HEK293 (cell line): ENCODE data around the gene BRCA1.
A peak's percentile ranks its signal among the peaks of the same experiment; 100 is the strongest.

Experiments used
- FEZF1 ChIP-seq: fragments of 450-650 bp; formaldehyde crosslinking; IDR thresholded peaks from 2 replicates; pipeline ENCODE4 v1.5.1; 2016; ENCODE audit warnings: missing biosample characterization, missing genetic modification characterization
- GLI2 ChIP-seq: fragments of 450-650 bp; formaldehyde crosslinking; IDR thresholded peaks from 2 replicates; pipeline ENCODE4; 2017; ENCODE audit warnings: missing biosample characterization, missing genetic modification characterization, low read depth, borderline replicate concordance
- HOXA7 ChIP-seq: sonication (generic); formaldehyde crosslinking; IDR thresholded peaks from 2 replicates; pipeline ENCODE4 v1.8.1; 2022; ENCODE audit warnings: missing genetic modification reagents, borderline replicate concordance
- HOXC10 ChIP-seq: sonication (generic); formaldehyde crosslinking; IDR thresholded peaks from 2 replicates; pipeline ENCODE4 v1.8.1; 2023; ENCODE audit warnings: mild to moderate bottlenecking, missing genetic modification reagents
- KLF10 ChIP-seq: fragments of 450-650 bp; IDR thresholded peaks from 2 replicates; pipeline ENCODE4 v1.5.1; 2018; ENCODE audit warnings: missing biosample characterization, mild to moderate bottlenecking, missing genetic modification characterization
- KLF8 ChIP-seq: fragments of 450-650 bp; formaldehyde crosslinking; IDR thresholded peaks from 2 replicates; pipeline ENCODE4 v1.5.1; 2016; ENCODE audit warnings: missing biosample characterization, missing genetic modification characterization
- SALL2 ChIP-seq: fragments of 450-650 bp; formaldehyde crosslinking; IDR thresholded peaks from 2 replicates; pipeline ENCODE4 v1.5.0; 2017; ENCODE audit warnings: missing biosample characterization, mild to moderate bottlenecking, missing genetic modification characterization, borderline replicate concordance
- SP3 ChIP-seq: fragments of 450-650 bp; formaldehyde crosslinking; IDR thresholded peaks from 2 replicates; pipeline ENCODE4 v1.5.1; 2016; ENCODE audit warnings: missing biosample characterization, missing genetic modification characterization
- TRIM28 ChIP-seq: IDR thresholded peaks from 2 replicates; pipeline ENCODE4 v1.6.1; 2011; ENCODE audit warnings: low read length, control low read depth, borderline replicate concordance
- YY1 ChIP-seq: fragments of 450-650 bp; formaldehyde crosslinking; IDR thresholded peaks from 2 replicates; pipeline ENCODE4 v1.5.1; 2018; ENCODE audit warnings: missing biosample characterization, missing genetic modification characterization
- YY2 ChIP-seq: fragments of 450-650 bp; formaldehyde crosslinking; IDR thresholded peaks from 2 replicates; pipeline ENCODE4 v1.5.1; 2016; ENCODE audit warnings: missing biosample characterization, missing genetic modification characterization
- ZBTB20 ChIP-seq: fragments of 450-650 bp; formaldehyde crosslinking; IDR thresholded peaks from 2 replicates; pipeline ENCODE4 v1.5.1; 2016; ENCODE audit warnings: missing biosample characterization, missing genetic modification characterization
- ZNF10 ChIP-seq: fragments of 450-650 bp; formaldehyde crosslinking; IDR thresholded peaks from 2 replicates; pipeline ENCODE4 v1.5.1; 2017; ENCODE audit warnings: missing biosample characterization, missing genetic modification characterization
- ZNF114 ChIP-seq: fragments of 450-650 bp; formaldehyde crosslinking; IDR thresholded peaks from 2 replicates; pipeline ENCODE4 v1.5.0; 2017; ENCODE audit warnings: missing biosample characterization, missing genetic modification characterization
- ZNF169 ChIP-seq: fragments of 450-650 bp; formaldehyde crosslinking; IDR thresholded peaks from 2 replicates; pipeline ENCODE4 v1.5.1; 2016; ENCODE audit warnings: missing biosample characterization, missing genetic modification characterization
- ZNF174 ChIP-seq: fragments of 450-650 bp; formaldehyde crosslinking; IDR thresholded peaks from 2 replicates; pipeline ENCODE4 v1.5.0; 2017; ENCODE audit warnings: missing biosample characterization, mild to moderate bottlenecking, missing genetic modification characterization
- ZNF350 ChIP-seq: fragments of 450-650 bp; formaldehyde crosslinking; IDR thresholded peaks from 2 replicates; pipeline ENCODE4 v1.5.0; 2017; ENCODE audit warnings: missing biosample characterization, mild to moderate bottlenecking, missing genetic modification characterization
- ZNF433 ChIP-seq: fragments of 450-650 bp; formaldehyde crosslinking; IDR thresholded peaks from 2 replicates; pipeline ENCODE4 v1.5.1; 2016; ENCODE audit warnings: missing biosample characterization, missing genetic modification characterization, low read depth
- ZNF473 ChIP-seq: fragments of 450-650 bp; formaldehyde crosslinking; IDR thresholded peaks from 2 replicates; pipeline ENCODE4 v1.5.1; 2017; ENCODE audit warnings: missing biosample characterization, missing genetic modification characterization
- ZNF530 ChIP-seq: fragments of 450-650 bp; formaldehyde crosslinking; IDR thresholded peaks from 2 replicates; pipeline ENCODE4 v1.5.1; 2016; ENCODE audit warnings: low read depth, missing biosample characterization, missing genetic modification characterization
- ZNF660 ChIP-seq: fragments of 450-650 bp; IDR thresholded peaks from 2 replicates; pipeline ENCODE4 v1.5.1; 2018; ENCODE audit warnings: missing biosample characterization, mild to moderate bottlenecking, missing genetic modification characterization
- ZNF677 ChIP-seq: fragments of 450-650 bp; IDR thresholded peaks from 2 replicates; pipeline ENCODE4 v1.5.0; 2018; ENCODE audit warnings: missing biosample characterization, mild to moderate bottlenecking, missing genetic modification characterization, moderate library complexity
- ZNF768 ChIP-seq: fragments of 450-650 bp; formaldehyde crosslinking; IDR thresholded peaks from 2 replicates; pipeline ENCODE4 v1.5.1; 2018; ENCODE audit warnings: missing biosample characterization, mild to moderate bottlenecking, missing genetic modification characterization
- ZSCAN30 ChIP-seq: fragments of 450-650 bp; IDR thresholded peaks from 2 replicates; pipeline ENCODE4 v1.5.1; 2018; ENCODE audit warnings: missing biosample characterization, mild to moderate bottlenecking, missing genetic modification characterization, moderate library complexity
- TF ChIP-seq, protein P1 (sequence below): fragments of 450-650 bp; formaldehyde crosslinking; IDR thresholded peaks from 2 replicates; pipeline ENCODE4 v1.5.1; 2017; ENCODE audit warnings: missing biosample characterization, missing genetic modification characterization
- TF ChIP-seq, protein P2 (sequence below): fragments of 450-650 bp; formaldehyde crosslinking; optimal IDR thresholded peaks from 2 replicates; pipeline ENCODE3; 2016; ENCODE audit warnings: missing biosample characterization, mild to moderate bottlenecking, missing genetic modification characterization
- TF ChIP-seq, protein P3 (sequence below): fragments of 450-650 bp; formaldehyde crosslinking; conservative IDR thresholded peaks from 2 replicates; pipeline ENCODE4 v1.5.1; 2016; ENCODE audit warnings: low read depth, missing biosample characterization, missing genetic modification characterization
- TF ChIP-seq, protein P4 (sequence below): fragments of 450-650 bp; formaldehyde crosslinking; IDR thresholded peaks from 2 replicates; pipeline ENCODE4 v1.5.1; 2016; ENCODE audit warnings: missing biosample characterization, missing genetic modification characterization
- TF ChIP-seq, protein P5 (sequence below): fragments of 450-650 bp; formaldehyde crosslinking; IDR thresholded peaks from 2 replicates; pipeline ENCODE4 v1.5.1; 2016; ENCODE audit warnings: missing biosample characterization, missing genetic modification characterization, low read depth
- TF ChIP-seq, protein P6 (sequence below): fragments of 450-650 bp; formaldehyde crosslinking; IDR thresholded peaks from 2 replicates; pipeline ENCODE4 v1.5.1; 2016; ENCODE audit warnings: missing biosample characterization, missing genetic modification characterization

Gene BRCA1

DNA sequence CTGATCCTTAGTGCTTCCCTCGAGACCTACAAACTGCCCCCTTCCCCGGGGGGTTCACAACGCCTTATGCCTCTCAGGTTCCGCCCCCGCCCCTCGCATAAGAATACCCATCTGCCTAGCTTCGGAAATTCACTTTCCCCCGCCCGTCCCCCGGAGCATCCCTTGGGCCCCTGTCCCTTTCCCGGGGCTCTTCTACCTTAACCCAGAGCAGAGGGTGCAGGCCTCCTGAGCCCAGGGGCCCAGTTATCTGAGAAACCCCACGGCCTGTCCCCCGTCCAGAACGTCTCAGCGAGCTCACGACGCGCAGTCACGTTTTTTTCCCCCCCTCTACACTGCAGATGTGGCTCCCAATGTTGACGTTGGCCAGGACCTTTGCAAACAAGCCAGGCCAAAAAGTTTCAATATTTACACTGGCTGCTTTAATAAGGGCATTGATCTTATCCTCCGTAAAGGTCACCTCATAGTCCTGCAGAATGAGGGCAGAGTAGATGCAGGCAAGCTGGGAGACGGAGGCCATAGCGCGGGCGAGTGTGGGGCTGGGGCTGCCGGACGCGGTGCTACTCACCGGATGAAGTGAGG lies 44.5 kb upstream of the BRCA1 start (continued):
- TF ChIP-seq ZBTB20 (tag by site-specific recombination) (peak; percentile 74), ZNF114 (tag by site-specific recombination) (no peak), ZNF350 (tag by site-specific recombination) (no peak), YY1 (0 out of 2 replicates have a peak, but pooled peaks have one; percentile 29), ZNF174 (tag by site-specific recombination) (no peak), KLF8 (tag by site-specific recombination) (no peak), GLI2 (tag by site-specific recombination) (no peak), KLF10 (tag by site-specific recombination) (0 out of 2 replicates have a peak, but pooled peaks have one; percentile 9), ZNF530 (tag by site-specific recombination) (no peak), ZNF473 (tag by site-specific recombination) (no peak), ZNF768 (tag by site-specific recombination) (no peak), ZNF677 (no peak), ZNF169 (tag by site-specific recombination) (no peak), YY2 (tag by site-specific recombination) (no peak), TRIM28 (no peak), ZNF660 (tag by site-specific recombination) (no peak), SALL2 (no peak), HOXA7 (no peak), SP3 (tag by site-specific recombination) (no peak), ZNF10 (tag by site-specific recombination) (no peak), ZNF433 (tag by site-specific recombination) (no peak), HOXC10 (CRISPR knock-in tag) (no peak), FEZF1 (no peak), ZSCAN30 (no peak)
- TF ChIP-seq, protein P1, sequence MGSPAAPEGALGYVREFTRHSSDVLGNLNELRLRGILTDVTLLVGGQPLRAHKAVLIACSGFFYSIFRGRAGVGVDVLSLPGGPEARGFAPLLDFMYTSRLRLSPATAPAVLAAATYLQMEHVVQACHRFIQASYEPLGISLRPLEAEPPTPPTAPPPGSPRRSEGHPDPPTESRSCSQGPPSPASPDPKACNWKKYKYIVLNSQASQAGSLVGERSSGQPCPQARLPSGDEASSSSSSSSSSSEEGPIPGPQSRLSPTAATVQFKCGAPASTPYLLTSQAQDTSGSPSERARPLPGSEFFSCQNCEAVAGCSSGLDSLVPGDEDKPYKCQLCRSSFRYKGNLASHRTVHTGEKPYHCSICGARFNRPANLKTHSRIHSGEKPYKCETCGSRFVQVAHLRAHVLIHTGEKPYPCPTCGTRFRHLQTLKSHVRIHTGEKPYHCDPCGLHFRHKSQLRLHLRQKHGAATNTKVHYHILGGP (tag by site-specific recombination) = no peak
- TF ChIP-seq, protein P2, sequence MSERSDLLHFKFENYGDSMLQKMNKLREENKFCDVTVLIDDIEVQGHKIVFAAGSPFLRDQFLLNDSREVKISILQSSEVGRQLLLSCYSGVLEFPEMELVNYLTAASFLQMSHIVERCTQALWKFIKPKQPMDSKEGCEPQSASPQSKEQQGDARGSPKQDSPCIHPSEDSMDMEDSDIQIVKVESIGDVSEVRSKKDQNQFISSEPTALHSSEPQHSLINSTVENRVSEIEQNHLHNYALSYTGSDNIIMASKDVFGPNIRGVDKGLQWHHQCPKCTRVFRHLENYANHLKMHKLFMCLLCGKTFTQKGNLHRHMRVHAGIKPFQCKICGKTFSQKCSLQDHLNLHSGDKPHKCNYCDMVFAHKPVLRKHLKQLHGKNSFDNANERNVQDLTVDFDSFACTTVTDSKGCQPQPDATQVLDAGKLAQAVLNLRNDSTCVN (tag by site-specific recombination) = peak; percentile 56
- TF ChIP-seq, protein P3, sequence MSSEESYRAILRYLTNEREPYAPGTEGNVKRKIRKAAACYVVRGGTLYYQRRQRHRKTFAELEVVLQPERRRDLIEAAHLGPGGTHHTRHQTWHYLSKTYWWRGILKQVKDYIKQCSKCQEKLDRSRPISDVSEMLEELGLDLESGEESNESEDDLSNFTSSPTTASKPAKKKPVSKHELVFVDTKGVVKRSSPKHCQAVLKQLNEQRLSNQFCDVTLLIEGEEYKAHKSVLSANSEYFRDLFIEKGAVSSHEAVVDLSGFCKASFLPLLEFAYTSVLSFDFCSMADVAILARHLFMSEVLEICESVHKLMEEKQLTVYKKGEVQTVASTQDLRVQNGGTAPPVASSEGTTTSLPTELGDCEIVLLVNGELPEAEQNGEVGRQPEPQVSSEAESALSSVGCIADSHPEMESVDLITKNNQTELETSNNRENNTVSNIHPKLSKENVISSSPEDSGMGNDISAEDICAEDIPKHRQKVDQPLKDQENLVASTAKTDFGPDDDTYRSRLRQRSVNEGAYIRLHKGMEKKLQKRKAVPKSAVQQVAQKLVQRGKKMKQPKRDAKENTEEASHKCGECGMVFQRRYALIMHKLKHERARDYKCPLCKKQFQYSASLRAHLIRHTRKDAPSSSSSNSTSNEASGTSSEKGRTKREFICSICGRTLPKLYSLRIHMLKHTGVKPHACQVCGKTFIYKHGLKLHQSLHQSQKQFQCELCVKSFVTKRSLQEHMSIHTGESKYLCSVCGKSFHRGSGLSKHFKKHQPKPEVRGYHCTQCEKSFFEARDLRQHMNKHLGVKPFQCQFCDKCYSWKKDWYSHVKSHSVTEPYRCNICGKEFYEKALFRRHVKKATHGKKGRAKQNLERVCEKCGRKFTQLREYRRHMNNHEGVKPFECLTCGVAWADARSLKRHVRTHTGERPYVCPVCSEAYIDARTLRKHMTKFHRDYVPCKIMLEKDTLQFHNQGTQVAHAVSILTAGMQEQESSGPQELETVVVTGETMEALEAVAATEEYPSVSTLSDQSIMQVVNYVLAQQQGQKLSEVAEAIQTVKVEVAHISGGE (tag by site-specific recombination) = no peak
- TF ChIP-seq, protein P4, sequence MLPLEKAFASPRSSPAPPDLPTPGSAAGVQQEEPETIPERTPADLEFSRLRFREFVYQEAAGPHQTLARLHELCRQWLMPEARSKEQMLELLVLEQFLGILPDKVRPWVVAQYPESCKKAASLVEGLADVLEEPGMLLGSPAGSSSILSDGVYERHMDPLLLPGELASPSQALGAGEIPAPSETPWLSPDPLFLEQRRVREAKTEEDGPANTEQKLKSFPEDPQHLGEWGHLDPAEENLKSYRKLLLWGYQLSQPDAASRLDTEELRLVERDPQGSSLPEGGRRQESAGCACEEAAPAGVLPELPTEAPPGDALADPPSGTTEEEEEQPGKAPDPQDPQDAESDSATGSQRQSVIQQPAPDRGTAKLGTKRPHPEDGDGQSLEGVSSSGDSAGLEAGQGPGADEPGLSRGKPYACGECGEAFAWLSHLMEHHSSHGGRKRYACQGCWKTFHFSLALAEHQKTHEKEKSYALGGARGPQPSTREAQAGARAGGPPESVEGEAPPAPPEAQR = no peak
- TF ChIP-seq, protein P5, sequence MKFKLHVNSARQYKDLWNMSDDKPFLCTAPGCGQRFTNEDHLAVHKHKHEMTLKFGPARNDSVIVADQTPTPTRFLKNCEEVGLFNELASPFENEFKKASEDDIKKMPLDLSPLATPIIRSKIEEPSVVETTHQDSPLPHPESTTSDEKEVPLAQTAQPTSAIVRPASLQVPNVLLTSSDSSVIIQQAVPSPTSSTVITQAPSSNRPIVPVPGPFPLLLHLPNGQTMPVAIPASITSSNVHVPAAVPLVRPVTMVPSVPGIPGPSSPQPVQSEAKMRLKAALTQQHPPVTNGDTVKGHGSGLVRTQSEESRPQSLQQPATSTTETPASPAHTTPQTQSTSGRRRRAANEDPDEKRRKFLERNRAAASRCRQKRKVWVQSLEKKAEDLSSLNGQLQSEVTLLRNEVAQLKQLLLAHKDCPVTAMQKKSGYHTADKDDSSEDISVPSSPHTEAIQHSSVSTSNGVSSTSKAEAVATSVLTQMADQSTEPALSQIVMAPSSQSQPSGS = no peak
- TF ChIP-seq, protein P6, sequence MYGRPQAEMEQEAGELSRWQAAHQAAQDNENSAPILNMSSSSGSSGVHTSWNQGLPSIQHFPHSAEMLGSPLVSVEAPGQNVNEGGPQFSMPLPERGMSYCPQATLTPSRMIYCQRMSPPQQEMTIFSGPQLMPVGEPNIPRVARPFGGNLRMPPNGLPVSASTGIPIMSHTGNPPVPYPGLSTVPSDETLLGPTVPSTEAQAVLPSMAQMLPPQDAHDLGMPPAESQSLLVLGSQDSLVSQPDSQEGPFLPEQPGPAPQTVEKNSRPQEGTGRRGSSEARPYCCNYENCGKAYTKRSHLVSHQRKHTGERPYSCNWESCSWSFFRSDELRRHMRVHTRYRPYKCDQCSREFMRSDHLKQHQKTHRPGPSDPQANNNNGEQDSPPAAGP = no peak
